SKM-1 (cell line): Measurements from ENCODE around the gene SNAP91.

Source experiments
- DNase-seq: peaks from one replicate; lab custom pipeline; 2025; ENCODE audit not compliant: unreplicated experiment; lab: John Stamatoyannopoulos, UW

Gene SNAP91

DNA sequence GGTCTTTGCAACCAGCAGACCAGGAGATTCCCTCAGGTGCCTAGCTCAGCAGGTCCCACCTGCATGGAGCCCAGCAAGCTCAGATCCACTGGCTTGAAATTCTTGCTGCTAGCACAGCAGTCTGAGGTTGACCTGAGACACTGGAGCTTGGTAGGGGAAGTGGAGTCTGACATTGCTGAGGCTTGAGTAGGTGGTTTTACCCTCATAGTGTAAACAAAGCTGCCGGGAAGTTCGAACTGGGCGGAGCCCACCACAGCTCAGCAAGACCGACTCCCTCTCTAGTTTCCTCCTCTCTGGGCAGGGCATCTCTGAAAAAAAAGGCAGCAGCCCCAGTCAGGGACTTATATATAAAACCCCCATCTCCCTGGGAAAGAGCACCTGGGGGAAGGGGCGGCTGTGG, 162.3 kb downstream of the SNAP91 start:
- DNase-seq: no peak

DNA sequence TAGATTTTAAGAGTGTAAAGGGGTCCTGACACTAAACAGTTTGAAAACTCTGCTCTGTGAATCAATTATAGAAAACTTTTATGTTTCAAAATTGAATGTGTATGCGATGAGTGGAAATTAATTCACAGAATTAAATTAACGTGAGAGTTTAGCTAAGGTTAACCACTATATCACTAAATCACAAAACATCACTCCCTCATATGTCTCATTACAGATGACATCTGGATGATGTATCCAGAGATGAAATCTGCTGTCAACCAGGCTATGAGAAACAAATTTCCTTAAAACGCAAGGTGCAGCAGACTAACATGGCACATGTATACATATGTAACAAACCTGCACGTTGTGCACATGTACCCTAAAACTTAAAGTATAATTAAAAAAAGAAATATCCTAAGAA, 169.2 kb downstream of the SNAP91 start:
- DNase-seq: no peak

DNA sequence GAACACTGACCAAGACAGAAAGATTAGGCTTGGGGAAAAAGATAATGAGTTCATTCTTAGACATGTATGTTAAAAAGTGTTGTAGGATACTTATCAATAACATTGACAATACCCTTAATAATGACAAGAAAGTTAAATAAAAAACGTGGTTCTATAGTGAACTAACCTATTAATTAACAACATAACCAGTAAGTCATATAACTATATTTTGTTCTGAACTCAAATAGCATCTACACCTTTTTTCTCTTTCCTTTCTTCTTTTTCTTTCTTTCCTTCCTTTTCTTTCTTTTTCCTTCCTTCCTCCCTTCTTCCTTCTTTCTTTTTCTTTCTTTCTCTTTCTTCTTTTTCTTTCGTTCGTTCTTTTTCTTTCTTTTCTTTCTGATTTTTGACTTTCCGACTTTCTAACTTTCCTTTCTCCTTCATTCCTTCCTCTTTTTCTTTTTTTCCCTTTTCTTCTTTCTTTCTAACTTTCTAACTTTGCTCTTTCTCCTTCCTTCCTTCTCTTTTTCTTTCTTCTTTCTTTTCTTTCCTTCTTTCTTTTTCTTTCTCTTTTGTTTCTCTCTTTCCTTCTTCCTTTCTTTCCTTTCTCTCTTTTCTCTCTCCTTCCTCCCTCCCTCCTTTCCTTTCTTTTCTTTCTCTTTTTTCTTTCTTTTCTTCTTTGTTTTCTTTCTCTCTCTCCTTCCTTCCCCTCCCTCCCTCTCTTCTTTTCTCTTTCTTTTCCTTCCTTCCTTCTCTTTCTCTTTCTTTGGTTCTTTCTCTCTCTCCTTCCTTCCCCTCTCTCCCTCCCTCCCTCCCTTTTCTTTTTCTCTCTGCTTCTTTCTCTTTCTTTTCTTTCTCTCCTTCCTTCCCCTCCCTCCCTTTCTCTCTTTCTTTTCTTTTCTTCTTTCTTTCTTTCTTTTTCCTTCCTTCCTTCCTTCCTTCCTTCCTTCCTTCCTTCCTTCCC, 172.0 kb downstream of the SNAP91 start:
- no peak for DNase-seq

DNA sequence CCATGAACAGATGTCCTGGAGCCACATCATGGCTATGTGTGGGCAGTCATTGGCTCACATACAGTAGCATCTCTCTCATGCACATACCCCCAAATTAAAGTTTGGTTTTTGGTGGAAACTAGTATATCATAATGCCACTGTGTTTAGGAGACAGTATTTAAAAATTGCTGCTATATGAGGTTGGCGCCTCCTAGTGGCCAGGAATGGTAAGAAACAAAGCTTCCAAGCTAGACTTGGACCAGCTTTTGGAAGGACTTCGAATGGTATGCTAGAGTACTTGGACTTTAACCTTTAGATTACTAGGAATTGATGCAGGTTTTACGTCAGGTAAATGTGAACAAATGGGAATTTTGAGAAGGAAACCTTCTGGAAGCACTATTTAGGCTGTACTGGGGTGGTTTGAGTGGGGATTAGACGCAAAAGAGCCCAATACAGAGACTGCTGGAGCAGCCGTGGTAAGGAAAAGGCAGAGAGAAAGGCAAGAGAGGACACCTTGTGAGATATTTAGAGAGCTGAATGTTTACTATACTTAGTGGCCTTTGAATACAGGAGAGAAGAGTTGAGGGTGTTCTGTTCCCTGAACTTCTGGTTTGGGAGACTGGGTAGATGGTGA, 172.8 kb downstream of the SNAP91 start:
- DNase-seq: peak; percentile 37

DNA sequence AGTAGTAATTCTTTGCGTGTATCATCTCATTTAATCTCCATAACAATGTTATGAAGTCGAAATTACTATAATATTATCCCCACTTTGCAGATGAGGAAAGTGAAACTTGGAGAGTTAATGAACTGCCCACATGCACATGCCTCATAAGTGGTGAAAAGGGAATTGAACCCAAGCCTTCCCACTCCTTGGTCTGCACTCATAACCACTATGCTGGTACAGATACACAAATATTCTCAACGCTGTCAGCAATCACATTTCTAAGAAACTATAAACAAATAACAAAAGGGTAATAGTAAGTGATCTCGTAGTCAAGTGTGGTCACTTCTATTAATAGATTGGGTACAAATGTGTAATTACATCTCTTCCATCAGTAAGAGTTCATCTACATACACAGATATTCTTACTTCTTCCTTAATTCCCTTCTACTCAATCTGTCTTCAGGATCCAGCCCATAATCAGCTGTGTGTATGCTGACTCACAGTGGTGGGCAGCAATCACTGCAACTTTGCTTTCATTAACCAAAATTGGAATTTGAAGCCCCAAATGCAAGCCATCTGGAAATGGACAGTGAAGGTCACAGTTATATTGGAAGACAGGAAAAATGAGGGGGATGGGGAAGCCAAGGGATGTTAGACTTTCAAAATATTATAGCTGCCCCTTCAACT, 190.0 kb downstream of the SNAP91 start:
- no peak for DNase-seq

DNA sequence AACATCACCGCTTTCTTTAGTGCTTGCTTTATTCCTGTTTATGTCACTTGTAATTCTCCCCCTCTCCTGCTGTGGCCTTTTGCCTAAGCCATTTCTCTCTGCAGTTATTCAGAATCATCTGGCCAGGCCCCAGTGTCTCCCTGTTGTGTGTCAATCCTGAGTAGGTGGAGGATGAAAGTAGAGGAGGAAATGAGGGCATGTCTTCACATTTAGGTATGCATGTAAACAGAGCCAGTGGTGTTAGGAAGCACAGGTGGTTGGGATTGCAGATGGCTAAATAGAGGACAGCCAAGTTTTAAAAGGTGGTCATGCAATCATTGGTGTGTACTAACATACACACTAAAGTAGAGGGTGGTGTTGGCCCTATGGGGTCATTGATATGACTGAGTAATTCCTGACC, 191.4 kb downstream of the SNAP91 start:
- no peak for DNase-seq

DNA sequence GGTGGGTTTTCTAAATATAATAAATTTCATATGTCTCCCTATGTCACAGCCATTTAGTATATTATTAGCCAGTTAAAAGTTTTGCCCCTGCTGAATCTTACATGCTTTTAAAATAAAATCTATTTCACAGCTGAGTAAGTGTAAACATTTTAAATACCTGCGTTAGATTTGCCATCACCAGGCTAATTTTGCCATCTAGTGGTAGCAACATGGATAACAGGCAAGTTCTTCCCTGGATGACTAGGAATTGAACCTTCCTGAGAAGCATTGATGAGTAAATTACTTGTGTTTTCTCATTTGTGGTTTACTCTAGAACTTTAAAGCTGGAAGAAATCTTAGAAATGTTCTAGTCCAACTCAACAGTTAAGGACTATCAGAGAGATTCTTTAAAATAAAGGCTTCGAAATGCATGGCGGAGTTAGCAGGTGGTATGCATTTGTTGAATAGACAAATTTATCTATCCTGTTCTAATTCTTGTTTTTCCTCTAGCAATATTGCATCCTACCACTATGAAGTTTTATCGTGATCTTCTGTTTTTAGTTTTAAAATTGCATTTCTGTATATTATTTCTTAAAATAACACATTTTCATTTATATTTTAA, 193.9 kb downstream of the SNAP91 start:
- peak; percentile 64 for DNase-seq

DNA sequence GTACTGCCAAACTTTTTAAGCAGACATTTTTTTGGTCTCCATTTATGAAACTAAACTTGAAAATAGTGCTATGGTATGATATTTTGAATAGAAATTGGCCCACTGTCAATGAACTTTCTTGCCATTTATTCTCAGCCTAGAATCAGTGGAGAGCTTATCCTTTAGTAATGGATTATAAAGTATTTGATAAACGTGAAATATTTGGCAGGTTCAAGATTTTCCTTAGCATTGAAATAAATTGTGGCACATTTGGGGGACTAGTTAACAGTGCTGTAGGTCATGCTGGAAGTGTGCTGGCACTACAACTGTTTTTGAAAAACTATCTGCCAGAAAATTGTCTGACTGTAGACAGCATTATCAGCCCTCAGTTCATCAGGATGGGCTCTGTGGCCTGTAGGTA, 194.4 kb downstream of the SNAP91 start:
- no peak for DNase-seq

DNA sequence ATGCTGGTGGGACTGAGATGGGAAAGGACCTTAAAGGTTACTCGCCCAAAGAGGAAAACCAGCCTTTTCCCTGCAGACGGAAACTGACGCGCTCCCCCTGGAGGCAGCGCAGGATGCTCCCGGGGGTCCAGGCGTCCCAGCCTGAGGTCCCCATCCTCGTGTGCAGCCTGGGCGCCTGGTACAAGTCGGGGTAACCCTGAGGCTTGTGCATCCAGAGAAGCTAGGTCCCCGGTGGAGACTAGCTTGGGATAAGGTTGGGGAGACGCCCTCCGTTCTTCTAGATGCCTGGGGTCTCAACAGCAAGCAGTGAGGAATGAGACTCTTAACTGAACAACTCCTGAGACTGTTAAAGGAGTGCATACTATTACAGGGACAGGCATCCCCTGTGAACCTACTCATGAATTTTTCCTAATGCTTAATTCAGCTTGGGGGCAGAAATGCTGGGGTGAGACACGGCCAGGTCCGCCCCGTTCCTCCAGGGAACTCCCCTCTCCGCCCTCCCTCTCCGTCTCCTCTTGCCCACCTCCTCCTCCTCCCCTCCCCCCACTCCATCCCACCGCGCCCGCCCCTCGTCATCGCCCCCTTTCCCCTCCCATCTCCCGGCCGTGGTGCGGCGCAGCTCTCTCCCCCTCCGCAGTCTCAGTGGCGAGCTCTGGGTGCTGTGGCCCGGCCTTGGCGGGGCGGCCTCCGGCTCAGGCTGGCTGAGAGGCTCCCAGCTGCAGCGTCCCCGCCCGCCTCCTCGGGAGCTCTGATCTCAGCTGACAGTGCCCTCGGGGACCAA, 196.8 kb downstream of the SNAP91 start, which contains the start of gene PRSS35:
Gene PRSS35 (plus strand): TSS at position 634 of the 781 bp plus-strand sequence. CDS start 10,908 bp downstream, outside the sequence.
- no peak for DNase-seq

DNA sequence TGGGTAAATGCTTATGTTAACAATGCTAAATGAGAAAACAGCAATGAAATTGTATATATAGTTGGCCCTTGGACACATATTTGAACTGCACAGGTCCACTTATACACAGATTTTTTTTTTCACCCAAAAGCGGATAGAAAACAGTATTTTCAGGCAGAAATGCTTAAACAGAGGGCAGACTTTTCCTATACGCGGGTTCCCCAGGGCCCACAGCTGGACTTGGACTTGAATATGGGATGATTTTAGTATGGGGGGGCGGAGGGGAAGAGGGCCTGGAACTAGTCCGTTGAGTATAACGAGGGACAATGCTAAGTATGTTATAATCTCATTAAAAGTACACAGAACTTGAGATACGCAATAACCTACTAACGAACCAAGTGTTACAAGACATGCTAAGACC, 197.6 kb downstream of the SNAP91 start:
- no peak for DNase-seq

DNA sequence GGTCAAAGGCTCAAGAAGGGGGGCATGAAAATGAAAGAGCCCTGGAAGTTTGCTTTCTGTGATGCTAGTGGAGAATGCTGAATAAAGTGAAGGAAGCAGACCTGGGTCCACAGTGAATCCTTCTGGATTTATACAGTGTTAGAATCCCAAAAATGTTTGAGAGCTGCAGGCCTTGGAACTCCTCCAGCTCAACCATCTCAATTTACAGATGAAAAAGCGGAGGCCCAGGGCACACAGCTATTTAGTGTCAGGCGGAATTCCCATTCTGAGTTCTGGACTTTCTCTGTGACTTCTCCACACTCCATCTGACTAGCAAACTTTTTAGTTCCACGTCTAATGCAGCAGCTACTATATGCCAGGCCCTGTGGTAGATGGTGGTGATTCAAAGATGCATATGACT, 198.1 kb downstream of the SNAP91 start:
- DNase-seq: no peak

DNA sequence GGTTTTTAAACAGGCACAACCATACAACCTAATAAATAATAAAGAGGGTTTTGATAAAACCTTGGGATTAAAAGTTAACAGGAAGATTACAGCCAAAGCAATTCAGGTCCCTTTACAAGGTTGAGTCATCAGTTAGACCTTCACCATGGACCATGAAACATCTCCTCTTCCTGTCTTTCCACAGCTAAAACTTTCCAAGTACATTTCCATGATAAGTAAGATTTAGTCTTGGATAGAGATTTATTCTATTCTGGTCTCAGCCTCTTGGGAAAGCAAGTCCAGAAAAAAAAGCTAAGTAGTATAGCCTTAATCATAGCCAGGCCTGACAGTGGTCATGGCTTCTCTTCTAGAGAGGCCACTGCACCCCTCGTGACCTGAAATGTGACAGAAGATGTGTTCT, 199.5 kb downstream of the SNAP91 start:
- DNase-seq: no peak

DNA sequence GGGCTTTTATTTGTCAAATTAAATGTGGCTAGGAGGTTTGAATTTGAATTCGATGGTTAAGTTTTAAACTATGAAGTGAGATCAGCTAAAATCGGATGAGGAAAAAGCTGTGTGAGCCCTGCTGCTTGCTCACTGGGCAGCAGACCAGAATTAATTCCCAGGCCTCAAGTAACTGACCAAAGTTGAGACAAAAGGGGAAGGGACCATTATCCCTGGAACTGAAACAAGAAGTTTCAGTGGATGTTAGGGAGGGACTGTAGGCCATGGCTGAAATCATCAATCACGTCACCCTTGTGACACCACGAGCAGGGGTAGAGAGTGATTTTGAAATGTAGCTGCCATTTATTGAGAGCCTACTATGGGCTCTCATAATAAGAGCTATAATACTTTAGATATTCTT, 203.5 kb downstream of the SNAP91 start:
- no peak for DNase-seq
